Measurements from ENCODE around the gene SPIN3. TPM values are rescaled to one million over a fixed set of nuclear protein-coding genes. Genes with fewer than 3 reads are reported as not detected.
A peak's percentile ranks its signal among the peaks of the same experiment; 100 is the strongest.

SPIN3 gene
- total RNA-seq, 1 donor from 2014 or later, result 17.8 TPM

GRCh38 chrX:56994375-56995270 lies 718 bp downstream of the SPIN3 start:
- Mint-ChIP-seq H3K9me3 (peaks cover 5% of the 10 kb centered on the region), H3K27ac (peak overlapping the region; percentile 85), H3K36me3 (peaks cover 26% of the 10 kb centered on the region), H3K4me3 (peak overlapping the region; percentile 95), H3K4me1 (peaks cover 9% of the 10 kb centered on the region), H3K27me3 (ENCODE audit: insufficient read depth, low read depth) (no peaks in the 10 kb centered on the region)
- TF ChIP-seq EZH2phosphoT487 (IDR thresholded peaks at IDR 0.05) (no peak), EZH2 (IDR thresholded peaks at IDR 0.05) (no peak)
- TF ChIP-seq, protein P1, sequence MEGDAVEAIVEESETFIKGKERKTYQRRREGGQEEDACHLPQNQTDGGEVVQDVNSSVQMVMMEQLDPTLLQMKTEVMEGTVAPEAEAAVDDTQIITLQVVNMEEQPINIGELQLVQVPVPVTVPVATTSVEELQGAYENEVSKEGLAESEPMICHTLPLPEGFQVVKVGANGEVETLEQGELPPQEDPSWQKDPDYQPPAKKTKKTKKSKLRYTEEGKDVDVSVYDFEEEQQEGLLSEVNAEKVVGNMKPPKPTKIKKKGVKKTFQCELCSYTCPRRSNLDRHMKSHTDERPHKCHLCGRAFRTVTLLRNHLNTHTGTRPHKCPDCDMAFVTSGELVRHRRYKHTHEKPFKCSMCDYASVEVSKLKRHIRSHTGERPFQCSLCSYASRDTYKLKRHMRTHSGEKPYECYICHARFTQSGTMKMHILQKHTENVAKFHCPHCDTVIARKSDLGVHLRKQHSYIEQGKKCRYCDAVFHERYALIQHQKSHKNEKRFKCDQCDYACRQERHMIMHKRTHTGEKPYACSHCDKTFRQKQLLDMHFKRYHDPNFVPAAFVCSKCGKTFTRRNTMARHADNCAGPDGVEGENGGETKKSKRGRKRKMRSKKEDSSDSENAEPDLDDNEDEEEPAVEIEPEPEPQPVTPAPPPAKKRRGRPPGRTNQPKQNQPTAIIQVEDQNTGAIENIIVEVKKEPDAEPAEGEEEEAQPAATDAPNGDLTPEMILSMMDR (IDR thresholded peaks at IDR 0.05), result no peak
- H3K27me3 ChIP-seq, result no peaks in the 10 kb centered on the region
- peak overlapping the region; percentile 23 for H3K9ac ChIP-seq
- peak; percentile 3 for DNase-seq (ENCODE audit: low spot score)
- peak overlapping the region; percentile 73 for H2AFZ ChIP-seq (replicated peaks)
- peak overlapping the region; percentile 90 for H3K27ac ChIP-seq
- H3K36me3 ChIP-seq, result no peaks in the 10 kb centered on the region
- H3K4me1 ChIP-seq, result peaks cover 9% of the 10 kb centered on the region
- no peaks in the 10 kb centered on the region for H4K20me1 ChIP-seq (ENCODE audit: low read depth)
- H3K4me2 ChIP-seq, result peak overlapping the region; percentile 71
- peak overlapping the region; percentile 58 for H3K4me3 ChIP-seq
- peaks cover 13% of the 10 kb centered on the region for H3F3A ChIP-seq (ENCODE audit: low read depth)
- H3K79me2 ChIP-seq (ENCODE audit: low read depth), result peaks cover 16% of the 10 kb centered on the region
- H3K9me3 ChIP-seq (ENCODE audit: low read depth), result no peaks in the 10 kb centered on the region

GRCh38 chrX:56987741-56988140 lies 7.6 kb downstream of the SPIN3 start:
- H3K4me1 Mint-ChIP-seq, result no peaks in the 10 kb centered on the region
- peaks cover 24% of the 10 kb centered on the region for H3K36me3 Mint-ChIP-seq
- Histone ChIP-seq H3K9me3 (ENCODE audit: low read depth) (no peaks in the 10 kb centered on the region), H3K4me2 (no peak overlapping the region), H3K4me3 (no peak overlapping the region), H3K9ac (no peak overlapping the region), H2AFZ (replicated peaks) (no peak overlapping the region), H3K4me1 (no peaks in the 10 kb centered on the region), H3K36me3 (no peaks in the 10 kb centered on the region), H3F3A (ENCODE audit: low read depth) (no peaks in the 10 kb centered on the region), H3K27ac (no peak overlapping the region), H4K20me1 (ENCODE audit: low read depth) (no peaks in the 10 kb centered on the region), H3K27me3 (no peaks in the 10 kb centered on the region), H3K79me2 (ENCODE audit: low read depth) (no peaks in the 10 kb centered on the region)
- no peak overlapping the region for H3K27ac Mint-ChIP-seq
- no peak overlapping the region for H3K4me3 Mint-ChIP-seq
- H3K9me3 Mint-ChIP-seq, result peaks cover 7% of the 10 kb centered on the region
- no peak for TF ChIP-seq EZH2 (IDR thresholded peaks at IDR 0.05)
- TF ChIP-seq, protein P1 (IDR thresholded peaks at IDR 0.05), result no peak
- no peak for DNase-seq (ENCODE audit: low spot score)
- no peaks in the 10 kb centered on the region for H3K27me3 Mint-ChIP-seq (ENCODE audit: insufficient read depth, low read depth)

DNA sequence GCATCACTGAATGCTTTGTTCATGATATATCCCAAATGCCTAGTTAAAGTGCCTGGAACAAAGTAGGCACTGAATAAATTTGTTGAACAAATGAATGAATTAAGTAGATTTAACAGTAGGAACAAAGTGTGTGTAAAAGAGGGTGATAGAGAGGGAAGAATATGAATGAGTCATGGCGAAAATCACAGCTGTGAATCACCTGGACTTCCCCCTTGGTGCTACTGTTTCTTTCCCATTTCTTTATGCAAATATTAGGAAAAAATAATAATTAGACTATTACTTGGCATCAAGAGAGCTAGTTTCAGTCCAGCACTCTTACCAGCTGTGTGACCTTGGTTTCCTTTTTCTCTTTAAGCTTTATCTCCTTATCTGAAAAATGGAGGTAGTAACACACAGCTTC lies 9.2 kb downstream of the SPIN3 start:
- H3K27ac Mint-ChIP-seq, result no peak overlapping the region
- no peaks in the 10 kb centered on the region for H3K79me2 ChIP-seq (ENCODE audit: low read depth)
- H3K4me1 Mint-ChIP-seq, result no peaks in the 10 kb centered on the region
- no peaks in the 10 kb centered on the region for H3F3A ChIP-seq (ENCODE audit: low read depth)
- H3K27me3 ChIP-seq, result no peaks in the 10 kb centered on the region
- no peak overlapping the region for H3K9ac ChIP-seq
- H2AFZ ChIP-seq (replicated peaks), result no peak overlapping the region
- no peaks in the 10 kb centered on the region for H3K4me1 ChIP-seq
- H3K27ac ChIP-seq, result no peak overlapping the region
- H3K9me3 Mint-ChIP-seq, result peaks cover 4% of the 10 kb centered on the region
- no peaks in the 10 kb centered on the region for H3K27me3 Mint-ChIP-seq (ENCODE audit: insufficient read depth, low read depth)
- TF ChIP-seq, protein P1 (IDR thresholded peaks at IDR 0.05), result no peak
- TF ChIP-seq EZH2 (IDR thresholded peaks at IDR 0.05), result no peak
- no peak for TF ChIP-seq EZH2phosphoT487 (IDR thresholded peaks at IDR 0.05)
- no peaks in the 10 kb centered on the region for H3K9me3 ChIP-seq (ENCODE audit: low read depth)
- no peak for DNase-seq (ENCODE audit: low spot score)
- H4K20me1 ChIP-seq (ENCODE audit: low read depth), result no peaks in the 10 kb centered on the region
- no peak overlapping the region for H3K4me3 ChIP-seq
- H3K36me3 Mint-ChIP-seq, result peaks cover 12% of the 10 kb centered on the region
- H3K36me3 ChIP-seq, result no peaks in the 10 kb centered on the region
- H3K4me2 ChIP-seq, result no peak overlapping the region
- H3K4me3 Mint-ChIP-seq, result no peak overlapping the region

Data from neural progenitor cell (in vitro differentiated cells).